HepG2 (cell line): ENCODE measurements around the gene PPM1K. TPM values are rescaled to one million over a fixed set of nuclear protein-coding genes. Genes with fewer than 3 reads are reported as not detected.

Experiments
- ATAC-seq: fragments of 200-7000 bp; cut with Tn5 transposase; 3 replicates; pipeline ENCODE4 v1.9.1; 2020; ENCODE audit warnings: mild to moderate bottlenecking, moderate library complexity
- BruUV-seq: library from RNA; stranded (reverse); fragments of 400-500 nt; replicated peaks from 2 replicates; lab custom pipeline; 2021; lab: Mats Ljungman, UMichigan
- CTCF ChIA-PET: fragments of 300-600 bp; formaldehyde crosslinking; extraction: SDS; loops from one replicate; lab custom pipeline; 2021; ENCODE audit warnings: low total read pairs, inconsistent platforms, low intra/inter-chr PET ratio; lab: Yijun Ruan, JAX
- POLR2A ChIA-PET: fragments of 350-600 bp; sonication (Branson Sonifier 250); formaldehyde crosslinking; loops from one replicate; lab custom pipeline; 2020; ENCODE audit warnings: antibody characterized with exemption, inconsistent platforms; lab: Yijun Ruan, JAX
- DNase-seq: peaks from one replicate; pipeline ENCODE4 v3.0.0-alpha.2; 2015; ENCODE audit warnings: low spot score
- FAIRE-seq: peaks from 3 replicates; lab custom pipeline; 2011; peaks lifted over from hg19 to GRCh38; lab: Jason Lieb, UNC
- H2AFZ ChIP-seq: one replicate; pipeline ENCODE4 v1.6.1; 2011; ENCODE audit warnings: low read length, inconsistent platforms
- H3K27ac ChIP-seq: fragments of 300-600 bp; 3 replicates; pipeline ENCODE4 v1.8.0; 2011; ENCODE audit warnings: mixed run types, mild to moderate bottlenecking, mixed read lengths, low read length, inconsistent platforms; ENCODE audit not compliant: insufficient read depth; ENCODE audit errors: extremely low read length
- H3K27me3 ChIP-seq, 2 experiments: fragments of 200-600 bp in 1 of 2; 2 replicates in 1 of 2; 3 replicates in 1 of 2; pipeline versions ENCODE4 v1.6.0 to v1.8.0; 2011; ENCODE audit warnings: low read length in 2 of 2, mild to moderate bottlenecking in 2 of 2, moderate library complexity in 2 of 2, inconsistent platforms in 1 of 2; ENCODE audit not compliant: insufficient read depth in 2 of 2, control insufficient read depth in 1 of 2
- H3K36me3 ChIP-seq, 2 experiments: fragments of 200-600 bp in 1 of 2; replicated peaks in 1 of 2; 2 replicates in 1 of 2; 3 replicates in 1 of 2; pipeline versions ENCODE4 v1.5.1 to v1.8.0; 2011; ENCODE audit warnings: low read length in 2 of 2, inconsistent platforms in 1 of 2; ENCODE audit not compliant: insufficient read depth in 2 of 2, control insufficient read depth in 1 of 2
- H3K4me1 ChIP-seq: 2 replicates; pipeline ENCODE4 v1.5.1; 2012; ENCODE audit warnings: low read length, inconsistent platforms; ENCODE audit not compliant: insufficient read depth
- H3K4me2 ChIP-seq: 2 replicates; pipeline ENCODE4 v1.6.0; 2011; ENCODE audit warnings: low read depth, low read length, inconsistent platforms
- H3K4me3 ChIP-seq, 3 experiments: fragments of 200-600 bp in 1 of 3; sonication (generic), shearing (Covaris generic) in 1 of 3; replicated peaks in 1 of 3; 2 replicates each; pipeline ENCODE4 v1.5.1; 2011 to 2016; ENCODE audit warnings: low read length in 3 of 3, inconsistent platforms in 2 of 3, low read depth in 2 of 3, mild to moderate bottlenecking in 2 of 3, control low read depth in 1 of 3, mixed read lengths in 1 of 3; ENCODE audit not compliant: insufficient read depth in 1 of 3
- H3K79me2 ChIP-seq: one replicate; pipeline ENCODE4 v1.6.1; 2011; ENCODE audit warnings: low read length, inconsistent platforms; ENCODE audit not compliant: insufficient read depth
- H3K9ac ChIP-seq: 2 replicates; pipeline ENCODE4 v1.6.0; 2011; ENCODE audit warnings: mild to moderate bottlenecking, low read depth, low read length, inconsistent platforms; ENCODE audit not compliant: insufficient read depth
- H3K9me3 ChIP-seq: 2 replicates; pipeline ENCODE4 v1.5.1; 2012; ENCODE audit warnings: mild to moderate bottlenecking, low read length
- H4K20me1 ChIP-seq: 2 replicates; pipeline ENCODE4 v1.6.0; 2011; ENCODE audit warnings: inconsistent platforms, mild to moderate bottlenecking, low read length, moderate library complexity; ENCODE audit not compliant: insufficient read depth
- ASH2L ChIP-seq: fragments of 300-600, 200-600 bp; sonication (generic); IDR thresholded peaks from 2 replicates; pipeline ENCODE4 v1.7.0; 2017; ENCODE audit warnings: low read depth, mild to moderate bottlenecking, moderate library complexity, mixed read lengths, low read length; ENCODE audit not compliant: insufficient read length
- FOXK1 ChIP-seq: sonication (generic); formaldehyde crosslinking; IDR thresholded peaks from 2 replicates; pipeline ENCODE4 v1.4.0; 2020; ENCODE audit warnings: low read depth, missing genetic modification reagents, borderline replicate concordance
- HMG20B ChIP-seq: conservative IDR thresholded peaks from 2 replicates; pipeline ENCODE4 v1.6.1; 2016; ENCODE audit warnings: missing genetic modification reagents, missing compliant biosample characterization
- HOXA9 ChIP-seq: sonication (generic); formaldehyde crosslinking; IDR thresholded peaks from 2 replicates; pipeline ENCODE4 v1.8.1; 2022; ENCODE audit warnings: missing genetic modification reagents, mild to moderate bottlenecking, moderate library complexity, borderline replicate concordance
- IKZF4 ChIP-seq: sonication (generic); formaldehyde crosslinking; IDR thresholded peaks from 2 replicates; pipeline ENCODE4 v1.5.1; 2020; ENCODE audit warnings: borderline replicate concordance, mild to moderate bottlenecking, low read depth, missing genetic modification reagents; ENCODE audit errors: not compliant biosample characterization
- KLF11 ChIP-seq: IDR thresholded peaks from 2 replicates; pipeline ENCODE4 v1.6.1; 2016; ENCODE audit warnings: missing compliant biosample characterization
- MAF1 ChIP-seq: sonication (generic); formaldehyde crosslinking; IDR thresholded peaks from 2 replicates; pipeline ENCODE4 v1.5.0; 2020; ENCODE audit warnings: missing genetic modification reagents, borderline replicate concordance
- MZF1 ChIP-seq: sonication (generic); formaldehyde crosslinking; IDR thresholded peaks from 2 replicates; pipeline ENCODE4 v1.8.1; 2023; ENCODE audit warnings: mild to moderate bottlenecking, missing genetic modification reagents, borderline replicate concordance
- YEATS2 ChIP-seq: sonication (generic); formaldehyde crosslinking; IDR thresholded peaks from 2 replicates; pipeline ENCODE4 v1.4.0; 2020; ENCODE audit warnings: missing genetic modification reagents, borderline replicate concordance
- ZNF17 ChIP-seq: sonication (generic); formaldehyde crosslinking; IDR thresholded peaks from 2 replicates; pipeline ENCODE4 v1.5.0; 2020; ENCODE audit warnings: mild to moderate bottlenecking, missing genetic modification reagents
- ZNF879 ChIP-seq: sonication (generic); formaldehyde crosslinking; IDR thresholded peaks from 2 replicates; pipeline ENCODE4 v1.8.1; 2023; ENCODE audit warnings: missing genetic modification reagents
- WGBS: methylation state at CpG from one replicate; pipeline ENCODE4 v1.1.6; 2017; ENCODE audit warnings: low lambda C conversion rate; 5-methylcytosine and 5-hydroxymethylcytosine counted together
- in situ Hi-C: cut with HindIII; loops from 2 replicates; pipeline ENCODE4 v1.10.0; 2017; ENCODE audit warnings: low pct_unique_long_range_greater_than_20kb; ENCODE audit not compliant: extremely low pct_ligation_motif_present
- intact Hi-C: fragments of 100-400 bp; cut with micrococcal nuclease; formaldehyde crosslinking; loops from one replicate; pipeline ENCODE4 v1.10.0; 2022; ENCODE audit not compliant: unreplicated experiment
- polyA plus RNA-seq, 8 experiments: library from polyadenylated mRNA; depleted of rRNA in 3 of 8; stranded (reverse) in 7 of 8; unstranded in 1 of 8; fragments of >200 nt; fragmentation: Illumina TruSeq in 4 of 8; extraction: Trizol in 4 of 8; gene quantifications; 2 replicates each; pipeline versions ENCODE4 v1.2.1 to v1.2.3, GENCODE V29; 2011 to 2016; ENCODE audit warnings: low read depth in 4 of 8, missing spikeins in 1 of 8, mixed read lengths in 1 of 8; ENCODE audit not compliant: insufficient read depth in 1 of 8
- total RNA-seq, 5 experiments: library from RNA; depleted of rRNA; stranded (reverse); fragments of >200 nt; fragmentation: Illumina TruSeq; extraction: Trizol; gene quantifications; 2 replicates each; pipeline ENCODE4 v1.2.3, GENCODE V29; 2016; ENCODE audit warnings: low read depth in 1 of 5
- TF ChIP-seq, protein P1 (sequence below): sonication (generic); formaldehyde crosslinking; IDR thresholded peaks from 2 replicates; pipeline ENCODE4 v1.4.0; 2020; ENCODE audit warnings: missing genetic modification reagents
- TF ChIP-seq, protein P2 (sequence below): sonication (generic); formaldehyde crosslinking; IDR thresholded peaks from 2 replicates; pipeline ENCODE4 v1.4.0; 2020; ENCODE audit warnings: missing genetic modification reagents
- TF ChIP-seq, protein P3 (sequence below): sonication (generic); formaldehyde crosslinking; IDR thresholded peaks from 2 replicates; pipeline ENCODE4 v1.4.0; 2020; ENCODE audit warnings: missing genetic modification reagents, borderline replicate concordance

The PPM1K gene
- total and polyA plus RNA-seq, 2 of the 13 experiments (the other 11 are each of a cell fraction or from before 2014, with no cell fraction given), result 11.9 to 17.8 TPM

GRCh38 chr4:88320224-88320779, 35.9 kb upstream of the PPM1K start (continued):
- TF ChIP-seq, protein P1, sequence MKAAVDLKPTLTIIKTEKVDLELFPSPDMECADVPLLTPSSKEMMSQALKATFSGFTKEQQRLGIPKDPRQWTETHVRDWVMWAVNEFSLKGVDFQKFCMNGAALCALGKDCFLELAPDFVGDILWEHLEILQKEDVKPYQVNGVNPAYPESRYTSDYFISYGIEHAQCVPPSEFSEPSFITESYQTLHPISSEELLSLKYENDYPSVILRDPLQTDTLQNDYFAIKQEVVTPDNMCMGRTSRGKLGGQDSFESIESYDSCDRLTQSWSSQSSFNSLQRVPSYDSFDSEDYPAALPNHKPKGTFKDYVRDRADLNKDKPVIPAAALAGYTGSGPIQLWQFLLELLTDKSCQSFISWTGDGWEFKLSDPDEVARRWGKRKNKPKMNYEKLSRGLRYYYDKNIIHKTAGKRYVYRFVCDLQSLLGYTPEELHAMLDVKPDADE (CRISPR knock-in tag), result no peak
- TF ChIP-seq HOXA9 (CRISPR knock-in tag) (no peak), IKZF4 (CRISPR knock-in tag) (no peak), ASH2L (no peak), MZF1 (CRISPR knock-in tag) (no peak)

- ChIA-PET CTCF (no interaction called here), POLR2A (no interaction called here)
- Histone ChIP-seq H3K4me2 (no peak overlapping the region), H3K79me2 (no peaks in the 10 kb centered on the region), H3K36me3 (no peaks in the 10 kb centered on the region), H3K9ac (no peak overlapping the region), H4K20me1 (no peaks in the 10 kb centered on the region), H3K9me3 (no peaks in the 10 kb centered on the region), H3K4me3 (no peak overlapping the region), H3K4me1 (no peaks in the 10 kb centered on the region), H2AFZ (no peak overlapping the region), H3K27me3 (no peaks in the 10 kb centered on the region), H3K27ac (no peak overlapping the region)
- FAIRE-seq (no peak), DNase-seq (no peak), ATAC-seq (no peak)
- intact Hi-C loops (no loop called here), in situ Hi-C loops (no loop called here)
- no TSS peak for BruUV-seq
- WGBS, result 0% methylated on average over 3 of the region's 3 CpGs
- TF ChIP-seq, protein P2, sequence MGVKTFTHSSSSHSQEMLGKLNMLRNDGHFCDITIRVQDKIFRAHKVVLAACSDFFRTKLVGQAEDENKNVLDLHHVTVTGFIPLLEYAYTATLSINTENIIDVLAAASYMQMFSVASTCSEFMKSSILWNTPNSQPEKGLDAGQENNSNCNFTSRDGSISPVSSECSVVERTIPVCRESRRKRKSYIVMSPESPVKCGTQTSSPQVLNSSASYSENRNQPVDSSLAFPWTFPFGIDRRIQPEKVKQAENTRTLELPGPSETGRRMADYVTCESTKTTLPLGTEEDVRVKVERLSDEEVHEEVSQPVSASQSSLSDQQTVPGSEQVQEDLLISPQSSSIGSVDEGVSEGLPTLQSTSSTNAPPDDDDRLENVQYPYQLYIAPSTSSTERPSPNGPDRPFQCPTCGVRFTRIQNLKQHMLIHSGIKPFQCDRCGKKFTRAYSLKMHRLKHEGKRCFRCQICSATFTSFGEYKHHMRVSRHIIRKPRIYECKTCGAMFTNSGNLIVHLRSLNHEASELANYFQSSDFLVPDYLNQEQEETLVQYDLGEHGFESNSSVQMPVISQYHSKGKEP (CRISPR knock-in tag), result no peak
- TF ChIP-seq, protein P3, sequence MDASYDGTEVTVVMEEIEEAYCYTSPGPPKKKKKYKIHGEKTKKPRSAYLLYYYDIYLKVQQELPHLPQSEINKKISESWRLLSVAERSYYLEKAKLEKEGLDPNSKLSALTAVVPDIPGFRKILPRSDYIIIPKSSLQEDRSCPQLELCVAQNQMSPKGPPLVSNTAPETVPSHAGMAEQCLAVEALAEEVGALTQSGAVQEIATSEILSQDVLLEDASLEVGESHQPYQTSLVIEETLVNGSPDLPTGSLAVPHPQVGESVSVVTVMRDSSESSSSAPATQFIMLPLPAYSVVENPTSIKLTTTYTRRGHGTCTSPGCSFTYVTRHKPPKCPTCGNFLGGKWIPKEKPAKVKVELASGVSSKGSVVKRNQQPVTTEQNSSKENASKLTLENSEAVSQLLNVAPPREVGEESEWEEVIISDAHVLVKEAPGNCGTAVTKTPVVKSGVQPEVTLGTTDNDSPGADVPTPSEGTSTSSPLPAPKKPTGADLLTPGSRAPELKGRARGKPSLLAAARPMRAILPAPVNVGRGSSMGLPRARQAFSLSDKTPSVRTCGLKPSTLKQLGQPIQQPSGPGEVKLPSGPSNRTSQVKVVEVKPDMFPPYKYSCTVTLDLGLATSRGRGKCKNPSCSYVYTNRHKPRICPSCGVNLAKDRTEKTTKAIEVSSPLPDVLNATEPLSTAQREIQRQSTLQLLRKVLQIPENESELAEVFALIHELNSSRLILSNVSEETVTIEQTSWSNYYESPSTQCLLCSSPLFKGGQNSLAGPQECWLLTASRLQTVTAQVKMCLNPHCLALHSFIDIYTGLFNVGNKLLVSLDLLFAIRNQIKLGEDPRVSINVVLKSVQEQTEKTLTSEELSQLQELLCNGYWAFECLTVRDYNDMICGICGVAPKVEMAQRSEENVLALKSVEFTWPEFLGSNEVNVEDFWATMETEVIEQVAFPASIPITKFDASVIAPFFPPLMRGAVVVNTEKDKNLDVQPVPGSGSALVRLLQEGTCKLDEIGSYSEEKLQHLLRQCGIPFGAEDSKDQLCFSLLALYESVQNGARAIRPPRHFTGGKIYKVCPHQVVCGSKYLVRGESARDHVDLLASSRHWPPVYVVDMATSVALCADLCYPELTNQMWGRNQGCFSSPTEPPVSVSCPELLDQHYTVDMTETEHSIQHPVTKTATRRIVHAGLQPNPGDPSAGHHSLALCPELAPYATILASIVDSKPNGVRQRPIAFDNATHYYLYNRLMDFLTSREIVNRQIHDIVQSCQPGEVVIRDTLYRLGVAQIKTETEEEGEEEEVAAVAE, result no peak
- no peak for TF ChIP-seq HMG20B (CRISPR knock-in tag)
- TF ChIP-seq ZNF879, result no peak
- no peak for TF ChIP-seq KLF11 (CRISPR knock-in tag)
- TF ChIP-seq FOXK1 (CRISPR knock-in tag), result no peak
- TF ChIP-seq ZNF17, result no peak
- no peak for TF ChIP-seq MAF1 (CRISPR knock-in tag)
- TF ChIP-seq YEATS2, result no peak
Measured at GRCh38 chr4:88318751-88319350, 34.5 kb upstream of the PPM1K start.
